H9 (cell line): ENCODE measurements around the gene ING5. TPM values are rescaled to one million over a fixed set of nuclear protein-coding genes. Genes with fewer than 3 reads are reported as not detected.

ENCODE experiments used
- DNase-seq: peaks from one replicate; pipeline ENCODE4 v3.0.0-alpha.2; 2017
- H2AFZ ChIP-seq: one replicate; pipeline ENCODE4 v1.6.1; 2013; ENCODE audit warnings: mild to moderate bottlenecking, low read length, control low read depth, moderate library complexity
- H2AK5ac ChIP-seq: 2 replicates; pipeline ENCODE4 v1.6.1; 2013; ENCODE audit warnings: low read length, control low read depth, mixed read lengths; ENCODE audit not compliant: insufficient read length
- H2BK120ac ChIP-seq: one replicate; pipeline ENCODE4 v1.6.1; 2013; ENCODE audit warnings: low read depth, mild to moderate bottlenecking, low read length, control low read depth, inconsistent platforms; ENCODE audit not compliant: poor library complexity, severe bottlenecking
- H2BK12ac ChIP-seq: 2 replicates; pipeline ENCODE4 v1.6.1; 2013; ENCODE audit warnings: low read length, control low read depth, mixed read lengths, low read depth; ENCODE audit not compliant: insufficient read length
- H2BK15ac ChIP-seq: 2 replicates; pipeline ENCODE4 v1.6.1; 2013; ENCODE audit warnings: low read depth, low read length, control low read depth
- H2BK20ac ChIP-seq: one replicate; pipeline ENCODE4 v1.6.1; 2013; ENCODE audit warnings: low read depth, mild to moderate bottlenecking, low read length, control low read depth, inconsistent platforms; ENCODE audit not compliant: poor library complexity, severe bottlenecking
- H2BK5ac ChIP-seq: 2 replicates; pipeline ENCODE4 v1.6.1; 2013; ENCODE audit warnings: low read length, control low read depth, mixed read lengths; ENCODE audit not compliant: insufficient read length
- H3K14ac ChIP-seq: 2 replicates; pipeline ENCODE4 v1.6.1; 2013; ENCODE audit warnings: low read length, control low read depth; ENCODE audit not compliant: insufficient read depth
- H3K18ac ChIP-seq: 2 replicates; pipeline ENCODE4 v1.6.1; 2013; ENCODE audit warnings: low read depth, mild to moderate bottlenecking, mixed read lengths, low read length, control low read depth; ENCODE audit not compliant: insufficient read length
- H3K23ac ChIP-seq: 2 replicates; pipeline ENCODE4 v1.6.1; 2013; ENCODE audit warnings: low read length, control low read depth, mixed read lengths, low read depth; ENCODE audit not compliant: insufficient read length
- H3K23me2 ChIP-seq: 2 replicates; pipeline ENCODE4 v1.6.1; 2013; ENCODE audit warnings: low read depth, mild to moderate bottlenecking, mixed read lengths, low read length, control low read depth; ENCODE audit not compliant: insufficient read length, poor library complexity, severe bottlenecking
- H3K27ac ChIP-seq: 2 replicates; pipeline ENCODE4 v1.5.1; 2013; ENCODE audit warnings: low read length, control low read depth, mixed read lengths, low read depth; ENCODE audit not compliant: insufficient read length
- H3K27me3 ChIP-seq: 2 replicates; pipeline ENCODE4 v1.6.1; 2013; ENCODE audit warnings: low read length, control low read depth, inconsistent platforms; ENCODE audit not compliant: insufficient read depth
- H3K4ac ChIP-seq: 2 replicates; pipeline ENCODE4 v1.6.1; 2013; ENCODE audit warnings: low read depth, mild to moderate bottlenecking, control low read depth, inconsistent platforms, low read length, moderate library complexity
- H3K4me1 ChIP-seq: 2 replicates; pipeline ENCODE4 v1.6.1; 2013; ENCODE audit warnings: low read length, control low read depth, inconsistent platforms; ENCODE audit not compliant: insufficient read depth
- H3K4me2 ChIP-seq: 2 replicates; pipeline ENCODE4 v1.6.1; 2013; ENCODE audit warnings: low read length, control low read depth, mixed read lengths; ENCODE audit not compliant: insufficient read length, insufficient read depth
- H3K56ac ChIP-seq: 2 replicates; pipeline ENCODE4 v1.6.1; 2013; ENCODE audit warnings: low read depth, mild to moderate bottlenecking, mixed read lengths, low read length, control low read depth; ENCODE audit not compliant: insufficient read length
- H3K79me1 ChIP-seq: 2 replicates; pipeline ENCODE4 v1.6.1; 2013; ENCODE audit warnings: low read depth, mild to moderate bottlenecking, moderate library complexity, low read length, control low read depth, inconsistent platforms; ENCODE audit not compliant: insufficient read depth, poor library complexity, severe bottlenecking
- H3K79me2 ChIP-seq: 2 replicates; pipeline ENCODE4 v1.6.1; 2013; ENCODE audit warnings: low read length, control low read depth, inconsistent platforms; ENCODE audit not compliant: insufficient read depth
- H3K9ac ChIP-seq: 2 replicates; pipeline ENCODE4 v1.6.1; 2013; ENCODE audit warnings: low read length, control low read depth, mixed read lengths; ENCODE audit not compliant: insufficient read length; ENCODE audit errors: extremely low read depth
- H3K9me3 ChIP-seq: one replicate; pipeline ENCODE4 v1.6.1; 2013; ENCODE audit warnings: low read depth, low read length, inconsistent platforms; ENCODE audit not compliant: control insufficient read depth
- H3T11ph ChIP-seq: one replicate; pipeline ENCODE4 v1.6.1; 2013; ENCODE audit warnings: mild to moderate bottlenecking, low read length, control low read depth, inconsistent platforms
- H4K20me1 ChIP-seq: one replicate; pipeline ENCODE4 v1.6.1; 2013; ENCODE audit not compliant: control insufficient read depth, insufficient read length, insufficient read depth
- H4K5ac ChIP-seq: 2 replicates; pipeline ENCODE4 v1.6.1; 2013; ENCODE audit warnings: low read depth, mild to moderate bottlenecking, mixed read lengths, low read length, control low read depth; ENCODE audit not compliant: insufficient read length
- H4K8ac ChIP-seq: replicated peaks from 2 replicates; pipeline ENCODE4 v1.6.1; 2013; ENCODE audit warnings: low read length, control low read depth, mixed read lengths, low read depth; ENCODE audit not compliant: insufficient read length
- H4K91ac ChIP-seq: 2 replicates; pipeline ENCODE4 v1.6.1; 2013; ENCODE audit warnings: low read depth, mild to moderate bottlenecking, moderate library complexity, mixed read lengths, low read length, control low read depth; ENCODE audit not compliant: insufficient read length
- H3K27ac Mint-ChIP-seq, 3 experiments: 2 replicates in 2 of 3; 3 replicates in 1 of 3; pipeline ENCODE4 v1.8.0; 2020 to 2021; ENCODE audit warnings: mixed read lengths in 3 of 3, mild to moderate bottlenecking in 1 of 3, moderate library complexity in 1 of 3
- H3K27me3 Mint-ChIP-seq: 2 replicates; pipeline ENCODE4 v1.8.0; 2021; ENCODE audit warnings: low read depth, mild to moderate bottlenecking, moderate library complexity, mixed read lengths
- H3K36me3 Mint-ChIP-seq, 3 experiments: 2 replicates in 2 of 3; 3 replicates in 1 of 3; pipeline ENCODE4 v1.8.0; 2020 to 2021; ENCODE audit warnings: low read depth in 3 of 3, mixed read lengths in 3 of 3; ENCODE audit not compliant: insufficient read depth in 1 of 3
- H3K4me1 Mint-ChIP-seq, 2 experiments: 2 replicates each; pipeline ENCODE4 v1.8.0; 2020; ENCODE audit warnings: mixed read lengths in 2 of 2
- H3K4me3 Mint-ChIP-seq, 2 experiments: 2 replicates in 1 of 2; 3 replicates in 1 of 2; pipeline ENCODE4 v1.8.0; 2020 to 2021; ENCODE audit warnings: mild to moderate bottlenecking in 2 of 2, mixed read lengths in 2 of 2, moderate library complexity in 1 of 2
- H3K9me3 Mint-ChIP-seq, 2 experiments: 2 replicates in 1 of 2; 3 replicates in 1 of 2; pipeline ENCODE4 v1.8.0; 2020; ENCODE audit warnings: mild to moderate bottlenecking in 2 of 2, mixed read lengths in 2 of 2, moderate library complexity in 1 of 2
- WGBS: extraction: QIAGEN DNeasy Blood & Tissue Kit; methylation state at CpG from one replicate; pipeline ENCODE4 v1.1.7; 2013; ENCODE audit warnings: missing lambda C conversion rate, low lambda C conversion rate, mixed read lengths; ENCODE audit not compliant: insufficient read length; ENCODE audit errors: extremely low coverage; 5-methylcytosine and 5-hydroxymethylcytosine counted together
- total RNA-seq: library from RNA; stranded (reverse); gene quantifications from 2 replicates; pipeline ENCODE4 v1.2.1, GENCODE V29; 2021
- TF ChIP-seq, protein P1 (sequence below): fragments of 200-600 bp; sonication (generic); conservative IDR thresholded peaks from 3 replicates; pipeline ENCODE4 v1.8.0; 2021; ENCODE audit warnings: antibody characterized with exemption, mild to moderate bottlenecking

The ING5 gene
- total RNA-seq, 1 experiment from 2014 or later: 66.0 TPM

GRCh38 chr2:241671457-241672240, 30.2 kb upstream of the ING5 start:
- H3K4ac ChIP-seq: no peak overlapping the region

More at GRCh38 chr2:241671457-241672240, 30.2 kb upstream of the ING5 start:
- Histone ChIP-seq H3K18ac (no peak overlapping the region), H3K4me1 (no peaks in the 10 kb centered on the region), H2BK12ac (no peak overlapping the region), H3K23ac (no peak overlapping the region), H2AFZ (no peak overlapping the region), H3K4me2 (no peak overlapping the region), H3K9me3 (no peaks in the 10 kb centered on the region), H3K23me2 (no peaks in the 10 kb centered on the region), H2BK15ac (no peak overlapping the region), H4K5ac (no peak overlapping the region), H4K91ac (no peak overlapping the region), H3T11ph (no peak overlapping the region), H3K9ac (no peak overlapping the region), H4K8ac (no peak overlapping the region), H2BK20ac (no peak overlapping the region), H3K27ac (no peak overlapping the region), H3K79me1 (no peaks in the 10 kb centered on the region), H3K27me3 (no peaks in the 10 kb centered on the region), H2BK120ac (no peak overlapping the region), H4K20me1 (no peaks in the 10 kb centered on the region), H2AK5ac (no peak overlapping the region), H3K79me2 (no peaks in the 10 kb centered on the region), H3K14ac (no peak overlapping the region), H3K56ac (no peak overlapping the region), H2BK5ac (no peak overlapping the region)
- H3K9me3 Mint-ChIP-seq: no peaks in the 10 kb centered on the region
- no CpG with 5 or more reads among the region's 31 CpGs for WGBS
- H3K27ac Mint-ChIP-seq: 0 out of 7 replicates have a peak overlapping the region, but pooled peaks of 1 of the 3 experiments have one; percentile 48
- H3K4me3 Mint-ChIP-seq: no peak overlapping the region; a peak in 1 of 5 replicates
- no peak for DNase-seq
- peaks cover 12 to 77% (median 60%) of the 10 kb centered on the region in 3 experiments; a peak in 6 of 7 replicates for H3K36me3 Mint-ChIP-seq
- no peaks in the 10 kb centered on the region for H3K27me3 Mint-ChIP-seq
- H3K4me1 Mint-ChIP-seq: peaks cover 0 to 2% of the 10 kb centered on the region in 2 experiments; a peak in 2 of 4 replicates
- TF ChIP-seq, protein P1, sequence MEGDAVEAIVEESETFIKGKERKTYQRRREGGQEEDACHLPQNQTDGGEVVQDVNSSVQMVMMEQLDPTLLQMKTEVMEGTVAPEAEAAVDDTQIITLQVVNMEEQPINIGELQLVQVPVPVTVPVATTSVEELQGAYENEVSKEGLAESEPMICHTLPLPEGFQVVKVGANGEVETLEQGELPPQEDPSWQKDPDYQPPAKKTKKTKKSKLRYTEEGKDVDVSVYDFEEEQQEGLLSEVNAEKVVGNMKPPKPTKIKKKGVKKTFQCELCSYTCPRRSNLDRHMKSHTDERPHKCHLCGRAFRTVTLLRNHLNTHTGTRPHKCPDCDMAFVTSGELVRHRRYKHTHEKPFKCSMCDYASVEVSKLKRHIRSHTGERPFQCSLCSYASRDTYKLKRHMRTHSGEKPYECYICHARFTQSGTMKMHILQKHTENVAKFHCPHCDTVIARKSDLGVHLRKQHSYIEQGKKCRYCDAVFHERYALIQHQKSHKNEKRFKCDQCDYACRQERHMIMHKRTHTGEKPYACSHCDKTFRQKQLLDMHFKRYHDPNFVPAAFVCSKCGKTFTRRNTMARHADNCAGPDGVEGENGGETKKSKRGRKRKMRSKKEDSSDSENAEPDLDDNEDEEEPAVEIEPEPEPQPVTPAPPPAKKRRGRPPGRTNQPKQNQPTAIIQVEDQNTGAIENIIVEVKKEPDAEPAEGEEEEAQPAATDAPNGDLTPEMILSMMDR: no peak
